NCI-H226 (cell line): Measurements from ENCODE around the gene MORC2.

Experiments
- DNase-seq: peaks from one replicate; pipeline ENCODE4 v3.0.0-alpha.2; 2015

Gene MORC2

DNA sequence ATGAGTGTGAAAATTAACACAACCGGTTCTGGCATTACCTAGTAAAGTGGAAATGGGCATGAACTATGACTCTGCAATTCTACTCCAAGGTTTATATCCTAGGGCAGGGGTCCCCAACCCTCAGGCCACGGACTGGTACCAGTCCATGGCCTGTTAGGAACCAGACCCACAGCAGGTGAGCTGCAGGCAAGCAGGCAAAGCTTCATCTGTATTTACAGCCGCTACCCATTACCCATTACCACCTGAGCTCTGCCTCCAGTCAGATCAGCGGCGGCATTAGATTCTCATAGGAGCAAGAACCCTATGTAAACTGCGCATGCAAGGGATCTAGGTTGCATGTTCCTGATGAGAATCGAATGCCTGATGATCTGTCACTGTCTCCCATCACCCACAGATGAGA, 49.8 kb downstream of the MORC2 start:
- no peak for DNase-seq

DNA sequence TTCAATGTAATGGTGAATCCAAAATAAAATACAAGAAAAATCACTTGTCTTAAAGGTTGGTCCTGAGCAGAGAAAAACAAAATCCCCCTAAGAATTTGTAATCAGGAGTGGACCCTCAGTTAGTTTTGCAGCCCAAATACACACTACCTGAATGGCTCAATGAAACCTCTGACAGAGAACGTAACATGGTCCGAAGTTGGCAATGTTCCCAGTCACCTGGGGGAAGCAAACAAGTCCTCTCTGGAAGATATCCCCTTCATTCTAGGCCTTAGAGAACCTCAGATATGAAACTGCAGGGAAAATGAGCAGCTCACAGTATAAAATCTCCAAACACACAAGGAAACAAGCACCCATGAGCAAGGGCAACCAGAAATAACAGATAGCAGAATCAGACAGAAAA, 58.2 kb downstream of the MORC2 start:
- DNase-seq: no peak

DNA sequence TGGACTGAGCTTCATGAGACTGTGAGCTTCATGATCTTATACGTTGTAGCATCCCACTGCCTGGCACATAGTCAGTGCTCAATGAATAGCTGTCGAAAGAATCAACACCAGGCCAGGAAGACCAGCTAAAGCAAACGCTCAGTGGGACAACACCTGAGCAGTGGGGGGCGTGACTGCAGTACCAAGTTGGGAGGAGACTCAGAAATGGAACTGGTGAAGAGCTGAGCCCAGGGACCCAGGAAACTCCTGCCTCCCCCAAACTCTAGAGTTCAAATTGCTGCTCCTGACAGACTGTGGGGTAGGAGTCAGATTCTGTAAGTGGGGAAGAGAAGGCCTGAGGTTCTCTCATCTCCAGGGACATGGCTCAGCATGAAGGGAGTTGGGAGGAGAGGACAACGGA, 59.3 kb downstream of the MORC2 start:
- DNase-seq: no peak

DNA sequence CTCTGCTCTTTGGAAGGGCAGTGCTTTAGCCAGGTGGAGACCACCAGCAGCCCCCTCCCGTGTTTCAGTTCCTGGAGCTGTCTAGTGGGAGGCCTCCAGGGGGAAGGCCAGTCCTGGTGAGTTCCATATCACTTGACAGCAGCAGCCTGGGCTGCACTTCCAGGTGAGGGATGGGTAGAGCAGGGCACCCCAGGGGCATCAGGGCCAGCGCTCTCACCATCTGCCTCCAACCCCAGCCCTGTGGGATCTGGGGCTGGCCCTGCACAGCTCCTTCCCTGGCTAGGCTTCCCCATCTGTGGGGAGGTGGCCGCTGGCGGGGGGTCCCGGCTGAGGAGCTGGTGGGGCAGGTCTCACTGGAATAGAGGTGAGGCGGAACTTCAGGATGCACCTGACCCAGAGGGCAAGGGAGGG, 60.5 kb downstream of the MORC2 start:
- DNase-seq: no peak

DNA sequence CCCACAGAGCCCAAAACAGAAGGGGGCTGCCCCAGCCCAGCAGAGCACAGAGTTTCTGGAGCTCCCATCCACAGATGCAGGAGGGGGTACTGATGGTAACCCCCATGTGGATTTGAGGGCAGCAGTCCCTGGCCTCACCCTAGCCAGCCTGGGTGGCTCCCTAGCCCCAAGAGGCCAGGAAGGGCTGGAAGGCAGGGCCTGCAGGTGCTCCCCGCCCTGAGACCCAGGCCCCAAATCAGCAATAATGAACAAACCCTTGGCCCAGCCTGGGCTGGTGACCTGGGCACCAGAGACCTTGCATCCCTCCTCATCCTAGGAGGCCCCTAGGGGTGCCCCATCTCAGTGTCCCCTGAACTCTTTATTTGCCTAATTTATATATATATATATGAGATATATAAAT, 61.6 kb downstream of the MORC2 start:
- no peak for DNase-seq

DNA sequence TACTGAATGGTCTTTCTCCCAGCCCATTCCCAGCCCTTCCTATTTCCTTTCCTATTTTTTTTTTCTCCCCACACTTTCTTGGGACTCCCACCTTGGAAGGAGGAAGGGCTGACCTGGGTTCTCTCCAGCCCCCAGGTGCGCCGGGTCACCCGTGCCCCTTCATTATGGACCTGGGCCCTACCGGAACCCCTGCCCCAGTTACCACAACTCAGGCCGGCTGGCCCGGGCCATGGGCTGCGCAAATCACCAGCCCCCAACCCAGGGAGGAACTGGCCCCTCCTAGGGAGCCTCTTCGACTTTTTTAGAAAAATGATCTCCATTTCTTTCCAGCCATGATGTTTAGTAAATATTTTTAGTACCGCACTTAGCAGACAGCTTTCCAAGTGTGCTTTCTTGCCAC, 62.2 kb downstream of the MORC2 start:
- no peak for DNase-seq

DNA sequence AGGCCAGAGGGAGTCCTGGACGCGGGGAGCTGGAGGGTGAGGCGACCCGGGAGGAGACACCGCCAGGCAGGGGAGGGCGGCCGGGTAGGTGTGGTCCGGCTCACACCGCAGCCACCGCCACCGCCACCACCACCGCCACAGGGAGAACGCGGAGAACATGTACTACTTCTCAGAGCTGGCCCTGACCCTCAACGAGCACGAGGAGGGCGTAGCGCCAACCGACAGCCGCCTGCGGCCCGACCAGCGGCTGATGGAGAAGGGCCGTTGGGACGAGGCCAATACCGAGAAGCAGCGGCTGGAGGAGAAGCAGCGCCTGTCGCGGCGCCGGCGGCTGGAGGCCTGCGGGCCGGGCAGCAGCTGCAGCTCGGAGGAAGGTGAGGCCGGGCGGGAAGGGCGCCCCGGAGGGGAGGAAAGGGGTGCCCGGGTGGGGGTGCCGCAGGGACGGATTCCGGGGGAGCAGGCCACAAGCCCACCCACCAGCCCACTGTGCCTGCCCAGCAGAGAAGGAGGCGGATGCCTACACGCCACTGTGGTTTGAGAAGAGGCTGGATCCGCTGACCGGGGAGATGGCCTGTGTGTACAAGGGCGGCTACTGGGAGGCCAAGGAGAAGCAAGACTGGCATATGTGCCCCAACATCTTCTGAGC, 62.8 kb downstream of the MORC2 start:
- no peak for DNase-seq

DNA sequence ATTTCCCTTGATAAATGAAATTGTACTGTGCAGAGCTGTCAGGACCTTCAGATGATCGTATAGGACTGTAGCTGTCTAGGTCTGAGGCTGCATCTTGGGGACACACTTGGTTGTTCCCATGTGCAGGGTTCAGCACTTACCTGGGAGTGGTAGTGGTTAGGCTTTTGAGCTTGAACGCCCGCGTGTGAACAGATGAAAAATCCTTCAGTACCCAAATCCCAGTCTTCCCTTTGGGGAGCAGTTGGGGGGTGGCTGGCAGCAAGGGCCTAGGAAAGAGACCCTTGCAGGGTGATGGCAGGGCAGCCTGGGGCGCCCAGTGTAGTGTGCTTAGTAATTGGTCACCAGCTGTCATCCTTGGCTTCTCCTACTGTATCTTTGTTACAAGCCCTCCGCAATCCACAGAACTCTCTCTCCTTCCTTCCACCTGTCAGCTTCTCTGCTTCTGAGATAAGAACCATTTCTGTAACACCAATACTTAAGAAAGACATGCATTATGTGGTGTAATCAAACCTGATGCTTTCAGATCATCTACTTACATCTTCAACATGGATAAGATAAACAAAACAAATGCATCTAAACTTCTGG, 64.6 kb downstream of the MORC2 start:
- DNase-seq: no peak

DNA sequence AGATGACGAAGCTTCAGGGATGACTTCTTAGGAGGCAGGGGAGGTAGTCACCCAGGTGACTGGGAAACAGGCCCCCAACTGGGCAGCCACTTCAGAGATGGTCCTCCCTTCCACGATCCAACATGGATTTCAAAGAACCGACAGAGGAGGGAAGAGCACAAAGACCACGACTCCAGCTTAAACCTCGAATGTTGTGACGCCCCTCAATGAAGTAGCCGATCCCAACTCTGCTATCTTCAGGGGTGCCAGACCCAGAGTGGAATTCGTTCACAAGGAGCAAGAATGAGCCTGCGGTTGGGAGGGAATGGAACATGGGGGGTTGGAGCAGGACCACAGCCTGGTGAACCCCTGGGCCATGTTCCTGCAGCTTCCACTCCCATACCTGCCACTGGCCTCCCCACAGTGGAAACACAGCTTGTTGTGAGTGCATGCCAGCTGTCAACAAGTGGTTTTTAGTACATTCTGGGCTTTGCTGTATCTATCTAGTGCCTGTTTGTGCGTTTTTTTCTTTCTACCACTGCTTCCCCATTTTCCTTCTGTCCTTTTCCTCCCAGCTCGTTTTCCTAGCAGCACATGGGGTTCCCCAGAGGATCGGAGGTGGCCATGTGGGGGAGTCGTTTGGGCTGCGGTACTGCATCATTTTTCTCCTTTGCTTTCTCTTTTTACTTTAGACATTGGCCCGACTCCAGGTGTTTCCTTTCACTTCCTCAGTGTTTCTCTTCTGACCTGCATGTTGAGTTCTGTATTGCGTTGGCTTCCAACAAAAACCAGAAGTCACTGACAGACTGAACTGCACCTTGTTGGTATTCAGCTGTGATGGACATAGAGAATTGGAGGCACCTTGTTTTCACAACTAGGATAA, 65.8 kb downstream of the MORC2 start:
- DNase-seq: no peak

DNA sequence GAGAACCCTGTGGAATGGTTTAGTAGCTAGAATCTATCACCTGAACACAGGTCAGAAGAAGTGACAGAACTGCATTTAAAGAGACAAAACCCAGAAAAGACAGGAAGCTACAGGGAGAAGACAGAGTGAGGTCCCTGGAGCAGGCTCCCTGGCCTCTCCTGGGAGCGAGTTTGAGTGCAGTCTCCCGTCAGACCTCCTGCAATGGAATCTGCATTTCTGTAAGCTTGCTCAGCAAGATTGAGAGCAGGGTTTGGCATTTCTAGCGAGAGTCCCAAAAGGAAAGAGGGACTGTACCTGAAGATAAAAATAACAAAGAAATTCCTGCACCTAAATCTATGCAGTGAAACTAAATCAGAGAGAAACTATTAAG, 74.2 kb downstream of the MORC2 start:
- no peak for DNase-seq

DNA sequence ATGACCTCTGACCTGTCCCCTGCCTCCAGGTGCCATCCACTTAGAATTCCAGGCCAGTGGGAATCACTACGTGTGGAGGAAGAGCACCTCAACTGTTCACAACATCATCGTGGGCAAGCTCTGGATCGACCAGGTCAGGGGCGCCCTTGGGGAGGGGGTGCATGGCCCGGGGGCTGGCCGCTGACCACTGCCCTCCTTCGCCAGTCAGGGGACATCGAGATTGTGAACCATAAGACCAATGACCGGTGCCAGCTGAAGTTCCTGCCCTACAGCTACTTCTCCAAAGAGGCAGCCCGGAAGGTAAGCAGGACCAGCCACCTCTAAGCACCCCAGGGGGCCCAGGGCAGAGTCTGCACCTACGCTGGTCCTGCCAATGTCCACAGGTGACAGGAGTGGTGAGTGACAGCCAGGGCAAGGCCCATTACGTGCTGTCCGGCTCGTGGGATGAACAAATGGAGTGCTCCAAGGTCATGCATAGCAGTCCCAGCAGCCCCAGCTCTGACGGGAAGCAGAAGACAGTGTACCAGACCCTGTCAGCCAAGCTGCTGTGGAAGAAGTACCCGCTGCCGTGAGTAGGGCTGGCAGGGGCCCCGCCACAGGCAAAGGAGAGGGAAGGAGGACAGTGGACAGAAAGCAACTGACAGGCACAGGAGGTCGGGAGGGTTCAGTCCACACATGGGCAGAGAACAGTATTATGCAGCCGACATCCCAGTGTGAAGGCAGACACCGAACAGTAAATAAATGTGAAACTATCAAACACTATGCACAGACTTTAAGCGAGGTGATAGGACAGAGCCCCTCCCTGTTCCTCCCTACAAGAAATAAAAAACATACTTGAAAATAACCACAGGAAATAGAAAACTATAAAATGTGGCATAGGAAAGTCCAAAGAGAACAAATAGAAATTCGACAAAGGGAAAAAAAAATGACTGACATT, 74.9 kb downstream of the MORC2 start:
- no peak for DNase-seq

DNA sequence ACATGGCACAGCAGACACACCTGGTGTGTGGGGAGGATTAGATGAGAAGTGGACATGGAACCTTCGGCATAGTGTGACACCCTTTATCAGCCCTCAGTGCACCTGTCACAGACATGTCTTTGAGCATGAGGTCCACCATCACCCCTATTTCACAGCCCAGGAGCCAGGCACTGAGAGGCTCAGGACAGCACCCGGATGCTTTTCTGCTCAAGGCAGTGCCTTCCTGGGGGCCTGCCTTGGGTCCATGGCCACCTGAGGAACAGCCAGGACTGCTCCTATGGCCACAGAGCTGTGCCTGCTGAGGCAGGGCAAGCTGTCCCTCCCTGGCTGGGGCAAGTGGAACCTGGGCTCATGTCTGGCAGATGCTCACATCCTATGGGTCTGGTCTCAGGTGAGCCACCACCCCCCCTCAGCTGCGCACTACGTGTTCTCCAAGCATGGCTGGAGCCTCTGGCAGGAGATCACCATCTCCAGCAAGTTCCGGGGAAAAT, 75.8 kb downstream of the MORC2 start:
- DNase-seq: no peak

DNA sequence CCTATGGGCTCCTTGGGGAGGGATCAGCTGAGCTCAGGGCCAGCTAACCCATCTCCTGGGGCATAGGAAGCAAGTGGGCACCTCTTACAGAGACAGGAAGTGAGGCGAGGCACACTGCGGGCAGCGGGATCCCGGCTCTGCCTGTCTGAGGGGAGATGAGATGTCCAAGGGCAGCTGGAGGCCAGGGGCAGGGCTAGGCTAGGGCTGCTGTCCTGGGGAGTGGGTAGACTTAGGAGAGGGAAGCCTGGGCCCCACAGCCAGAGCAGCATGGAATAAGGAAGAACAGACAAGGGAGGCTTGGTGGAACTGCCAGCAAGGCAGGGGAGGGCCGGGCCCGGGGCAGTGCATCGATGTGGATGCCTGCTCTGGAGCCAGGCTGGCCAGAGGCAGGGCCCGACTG, 76.3 kb downstream of the MORC2 start:
- DNase-seq: no peak

DNA sequence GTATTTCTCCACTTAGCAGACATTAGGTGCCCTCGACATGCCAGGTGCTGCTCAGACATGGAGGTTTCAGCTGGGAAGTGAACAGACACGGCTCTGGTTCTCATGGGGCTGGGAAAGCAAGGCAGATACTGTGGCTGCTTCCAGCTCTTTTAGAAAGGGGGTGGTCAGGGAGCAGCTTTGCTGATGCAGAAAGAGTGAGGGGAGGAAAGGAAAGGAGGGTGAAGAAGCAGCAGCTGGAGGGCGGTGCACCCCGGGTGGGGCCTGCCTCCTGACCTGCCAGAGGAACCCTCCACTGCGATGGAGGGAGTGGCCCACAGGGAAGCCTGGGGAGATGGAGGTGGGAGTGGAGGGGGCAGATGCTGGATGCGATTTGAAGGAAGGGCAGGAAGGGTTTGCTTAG, 76.8 kb downstream of the MORC2 start:
- DNase-seq: no peak

DNA sequence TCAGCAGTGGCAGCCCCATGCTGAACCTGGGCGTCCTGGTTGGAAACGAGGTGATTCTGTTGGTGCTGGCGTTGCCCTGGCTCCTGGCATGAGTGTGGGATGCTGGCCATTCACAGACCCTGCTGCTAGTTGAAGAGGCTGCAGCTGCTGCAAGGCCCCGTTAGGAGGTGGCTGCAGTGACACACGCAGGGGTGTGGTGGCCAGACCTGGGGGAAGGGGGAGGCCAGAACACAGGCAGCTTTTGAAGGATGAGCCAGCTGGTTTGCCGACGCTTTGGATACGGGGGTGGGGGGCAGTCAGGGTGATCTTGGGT, 77.2 kb downstream of the MORC2 start:
- no peak for DNase-seq

DNA sequence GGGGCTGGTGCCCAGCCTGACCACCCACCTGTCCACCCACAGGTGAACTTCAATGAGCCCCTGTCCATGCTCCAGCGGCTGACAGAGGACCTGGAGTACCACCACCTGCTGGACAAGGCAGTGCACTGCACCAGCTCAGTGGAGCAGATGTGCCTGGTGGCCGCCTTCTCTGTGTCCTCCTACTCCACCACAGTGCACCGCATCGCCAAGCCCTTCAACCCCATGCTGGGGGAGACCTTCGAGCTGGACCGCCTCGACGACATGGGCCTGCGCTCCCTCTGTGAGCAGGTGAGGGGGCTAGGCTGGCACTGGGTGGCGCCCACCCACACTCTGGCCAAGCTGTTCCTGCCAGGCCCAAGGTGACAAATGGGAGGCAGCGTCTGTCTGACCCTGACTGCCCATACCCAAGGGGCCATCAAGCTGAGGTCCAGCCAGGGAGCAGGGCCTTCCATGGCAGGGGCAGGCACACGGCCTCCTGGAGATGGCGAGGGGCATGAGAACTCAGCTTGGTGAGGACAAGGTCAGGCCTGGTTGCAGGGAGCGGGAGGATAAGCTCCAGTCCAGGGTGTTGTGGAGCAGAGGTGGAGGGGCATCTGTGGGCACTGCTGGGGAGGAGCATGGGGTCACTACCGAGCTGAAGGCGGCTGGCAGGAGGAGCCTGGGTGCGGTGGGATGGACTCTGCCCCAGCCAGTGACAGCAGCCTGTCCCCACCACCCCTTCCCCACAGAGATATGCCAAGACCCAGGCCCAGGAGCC, 77.7 kb downstream of the MORC2 start:
- DNase-seq: no peak

DNA sequence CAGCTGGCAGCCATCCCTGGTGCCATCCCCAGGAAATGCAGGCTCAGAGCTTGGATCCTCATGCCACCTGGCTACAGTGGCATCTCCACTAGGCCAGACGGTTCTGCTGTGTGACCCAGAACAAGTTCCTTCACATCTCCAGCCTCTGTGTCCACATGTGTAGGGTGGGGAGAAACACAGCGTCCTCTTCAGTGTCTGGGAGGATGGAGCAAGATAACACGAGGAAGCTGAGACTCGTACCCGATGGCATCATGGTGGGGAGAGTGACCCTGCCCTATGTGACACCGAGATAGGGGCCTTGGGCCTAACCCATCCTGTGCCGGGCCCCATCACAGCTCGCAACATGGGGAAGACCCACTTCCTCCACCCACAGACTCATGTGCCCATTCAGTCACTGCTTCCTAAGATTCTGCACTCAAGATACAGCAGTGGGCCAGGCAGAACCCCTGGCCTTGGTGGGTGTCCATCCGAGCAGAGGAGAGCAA, 78.5 kb downstream of the MORC2 start:
- DNase-seq: no peak

DNA sequence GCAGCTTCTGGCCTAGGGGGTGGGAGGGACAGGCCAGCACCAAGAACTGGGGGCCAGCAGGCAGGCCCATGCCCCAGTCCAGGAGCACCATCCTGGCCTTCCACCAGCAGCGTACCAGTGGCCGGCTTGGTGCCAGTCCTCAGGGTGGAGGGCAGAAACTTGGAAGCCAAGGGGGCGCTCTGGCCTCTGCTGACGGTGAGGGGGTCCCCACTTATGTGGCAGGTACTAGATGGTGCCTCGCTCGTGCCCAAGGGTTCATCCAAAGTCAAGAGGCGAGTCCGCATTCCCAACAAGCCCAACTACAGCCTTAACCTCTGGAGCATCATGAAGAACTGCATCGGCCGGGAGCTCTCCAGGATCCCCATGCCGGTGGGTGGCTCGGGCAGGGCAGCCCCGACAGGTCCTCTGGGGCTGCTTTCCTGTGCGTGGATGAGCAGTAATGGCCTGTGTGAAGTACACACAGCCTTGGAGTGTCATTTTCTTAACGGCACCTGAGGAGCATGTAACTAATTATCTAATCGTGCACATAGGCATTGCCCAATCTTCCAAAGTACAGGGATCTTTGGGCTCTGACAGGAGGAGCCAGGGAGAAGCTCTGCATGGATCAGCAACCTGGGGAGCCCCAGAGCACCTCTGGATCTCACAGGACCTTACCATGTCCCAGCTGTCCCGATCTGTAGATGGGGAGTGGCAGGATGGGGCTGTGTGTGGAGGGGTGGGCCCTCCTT, 79.1 kb downstream of the MORC2 start:
- DNase-seq: no peak

DNA sequence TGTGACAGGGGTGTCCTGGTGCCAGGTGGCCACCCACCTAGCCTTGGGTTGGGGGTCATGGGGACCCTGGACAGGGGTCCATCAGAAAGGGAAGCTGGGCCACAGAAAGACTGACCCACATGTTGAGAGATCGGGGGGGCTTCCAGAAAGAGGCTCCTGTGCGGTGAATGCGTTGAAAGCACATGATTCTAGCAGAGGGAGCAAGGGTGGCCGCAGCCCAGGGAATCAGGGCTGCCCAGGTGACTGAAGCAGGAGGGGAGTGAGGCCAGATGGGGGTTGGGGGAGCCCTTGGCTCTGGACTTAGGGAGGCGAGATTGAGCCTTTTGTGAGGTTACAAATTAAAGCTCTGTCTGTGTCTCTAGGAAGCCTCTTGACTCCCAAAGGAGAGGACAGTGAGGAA, 80.7 kb downstream of the MORC2 start:
- DNase-seq: no peak

DNA sequence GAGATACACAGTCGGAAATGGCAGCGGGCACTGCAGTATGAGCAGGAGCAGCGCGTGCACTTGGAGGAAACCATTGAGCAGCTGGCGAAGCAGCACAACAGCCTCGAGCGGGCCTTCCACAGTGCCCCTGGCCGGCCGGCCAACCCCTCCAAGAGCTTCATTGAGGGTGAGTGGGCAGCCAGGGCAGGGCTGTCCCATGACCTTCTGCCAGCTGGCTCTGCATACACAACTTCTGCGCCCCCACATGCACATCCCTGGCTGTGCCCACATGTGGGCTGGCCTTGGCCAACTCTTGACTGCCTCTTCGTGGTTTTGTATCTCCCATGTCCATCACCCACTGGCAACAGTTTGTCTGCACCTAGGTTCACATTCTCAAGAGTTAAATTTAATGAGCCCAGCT, 81.1 kb downstream of the MORC2 start:
- no peak for DNase-seq

DNA sequence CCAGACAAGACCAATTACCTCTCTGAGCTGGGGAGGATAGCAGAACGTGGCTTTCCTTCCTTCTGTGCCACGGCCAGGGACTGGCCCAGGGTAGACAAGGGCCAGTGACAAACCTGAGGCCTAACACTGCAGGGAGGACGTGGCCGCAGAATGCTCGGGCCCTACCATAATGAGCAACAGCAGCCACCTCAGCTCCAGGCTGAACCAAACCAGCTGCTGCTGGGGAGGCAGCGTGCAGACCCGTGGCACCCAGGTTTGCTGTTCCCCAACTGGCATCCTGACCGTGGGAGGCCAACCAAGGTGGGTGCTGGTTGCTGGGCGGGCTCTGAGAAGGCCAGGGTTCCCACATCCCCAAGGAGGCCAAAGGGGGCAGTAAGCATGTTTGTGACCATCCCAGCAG, 83.0 kb downstream of the MORC2 start:
- no peak for DNase-seq

DNA sequence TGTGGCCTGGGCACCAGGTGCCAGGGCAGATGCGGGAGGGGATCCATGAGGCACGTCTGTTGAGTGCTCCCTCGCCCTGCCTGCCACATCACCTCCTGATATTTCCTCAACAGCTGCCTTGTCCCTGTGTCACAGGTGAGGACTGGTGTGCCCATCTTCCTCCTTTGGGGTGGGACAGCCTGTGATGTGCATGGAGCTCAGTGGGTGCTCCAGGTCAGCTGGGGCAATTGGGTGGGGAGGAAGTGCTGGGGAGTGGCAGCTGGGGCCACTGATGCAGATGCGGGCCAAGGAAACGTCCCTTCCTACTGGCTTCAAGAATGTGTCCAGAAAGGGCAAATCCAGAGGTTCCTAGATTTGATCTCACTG, 83.6 kb downstream of the MORC2 start:
- no peak for DNase-seq
